Sigmoid colon (tissue), 7 donors: ENCODE data around the gene CENPF. TPM values are rescaled to one million over a fixed set of nuclear protein-coding genes. Genes with fewer than 3 reads are reported as not detected.

ENCODE experiments used
- DNase-seq: peaks from one replicate; pipeline ENCODE4 v3.0.0-alpha.2; 2019
- H3K27ac ChIP-seq, 4 donors: fragments of 200-600 bp; sonication (generic); one replicate each; pipeline ENCODE4 v1.5.1; 2016 to 2019; ENCODE audit warnings: mild to moderate bottlenecking in 1 of 4
- H3K27me3 ChIP-seq, 3 donors: fragments of 200-600 bp; sonication (generic); one replicate each; pipeline ENCODE4 v1.5.1; 2019; ENCODE audit warnings: mild to moderate bottlenecking in 1 of 3
- H3K36me3 ChIP-seq, 4 donors: fragments of 200-600 bp; sonication (generic); one replicate each; pipeline ENCODE4 v1.5.1; 2016 to 2019
- H3K4me1 ChIP-seq, 4 donors: fragments of 200-600 bp; sonication (generic); one replicate each; pipeline ENCODE4 v1.5.1; 2017 to 2019
- H3K4me3 ChIP-seq, 4 donors: fragments of 200-600 bp; sonication (generic); one replicate each; pipeline ENCODE4 v1.5.1; 2017 to 2019; ENCODE audit warnings: mild to moderate bottlenecking in 2 of 4, moderate library complexity in 1 of 4
- H3K9me3 ChIP-seq, 4 donors: fragments of 200-600 bp in 3 of 4; sonication (generic) in 3 of 4; one replicate each; pipeline versions ENCODE4 v1.5.1 to v1.6.1; 2013 to 2019
- EP300 ChIP-seq, 4 donors: sonication (generic); formaldehyde crosslinking; IDR thresholded peaks; one replicate each; pipeline ENCODE4 v1.6.1; 2017; ENCODE audit warnings: antibody characterized with exemption in 4 of 4
- POLR2A ChIP-seq, 2 donors: fragments of 450-650 bp; IDR thresholded peaks; one replicate each; pipeline ENCODE4 v1.6.1; 2016; ENCODE audit warnings: antibody characterized with exemption in 2 of 2, mild to moderate bottlenecking in 2 of 2, moderate library complexity in 2 of 2
- POLR2AphosphoS5 ChIP-seq, 4 donors: sonication (generic); formaldehyde crosslinking; IDR thresholded peaks; one replicate each; pipeline ENCODE4 v1.6.1; 2017; ENCODE audit warnings: antibody characterized with exemption in 4 of 4
- WGBS, 2 donors: extraction: QIAGEN DNeasy Blood & Tissue Kit; methylation state at CpG; one replicate each; pipeline ENCODE4 v1.1.7; 2013; 5-methylcytosine and 5-hydroxymethylcytosine counted together
- intact Hi-C: fragments of 100-400 bp; cut with DNase I; formaldehyde crosslinking; loops from one replicate; pipeline ENCODE4 v1.15.1; 2023
- polyA plus RNA-seq, 3 donors: library from polyadenylated mRNA; stranded (reverse); fragments of 200-250 nt; gene quantifications; one replicate each; pipeline ENCODE4 v1.2.3, GENCODE V29; 2013
- total RNA-seq, 4 donors: library from RNA; depleted of rRNA; stranded (reverse); fragments of >200 nt; gene quantifications; one replicate each; pipeline ENCODE4 v1.1.0, GENCODE V29; 2016
- TF ChIP-seq, protein P1 (sequence below), 4 experiments: fragments of 450-650 bp in 3 of 4; fragments of 200-600 bp in 1 of 4; IDR thresholded peaks; one replicate each; pipeline ENCODE4 v1.5.1; 2016 to 2019; ENCODE audit warnings: antibody characterized with exemption in 4 of 4, mild to moderate bottlenecking in 3 of 4, moderate library complexity in 2 of 4
- donor health status: healthy with polysubstance abuse.
- donor health status: Bipolar disorder and iron deficiency.
- donor health status: healthy.

The CENPF gene
- total and polyA plus RNA-seq, 7 donors = 0.36 to 25.2 (median 1.9) TPM

DNA sequence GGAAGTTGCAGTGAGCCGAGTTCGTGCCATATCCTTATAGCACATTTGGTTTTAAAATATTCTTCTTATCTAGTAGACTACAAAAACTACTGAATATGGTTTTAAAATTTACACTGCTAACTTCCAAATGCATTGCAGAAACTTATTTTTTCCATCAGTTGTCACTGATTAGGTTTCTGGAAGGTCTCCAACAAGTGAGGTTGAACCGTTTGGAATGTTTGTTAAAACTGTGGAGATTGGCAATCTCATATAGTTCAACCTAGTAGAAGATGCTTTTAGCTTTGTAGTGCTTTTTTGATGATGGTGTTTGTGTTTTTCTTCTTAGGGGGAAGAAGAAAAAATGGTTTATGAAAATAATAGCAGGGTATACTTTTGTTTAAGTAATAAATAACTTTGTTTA is 12.9 kb downstream of the CENPF start:
- Histone ChIP-seq H3K36me3 (no peaks in the 10 kb centered on the region), H3K9me3 (no peaks in the 10 kb centered on the region), H3K4me3 (no peak overlapping the region), H3K27me3 (no peaks in the 10 kb centered on the region), H3K27ac (no peak overlapping the region), H3K4me1 (no peaks in the 10 kb centered on the region)
- intact Hi-C loops = no loop called here
- DNase-seq = no peak
- 89 to 93% methylated on average over 3 of the region's 3 CpGs for WGBS, 2 donors
- TF ChIP-seq POLR2A (IDR thresholded peaks at IDR 0.05) (no peak), POLR2AphosphoS5 (IDR thresholded peaks at IDR 0.05) (no peak), EP300 (IDR thresholded peaks at IDR 0.05) (no peak)
- TF ChIP-seq, protein P1, sequence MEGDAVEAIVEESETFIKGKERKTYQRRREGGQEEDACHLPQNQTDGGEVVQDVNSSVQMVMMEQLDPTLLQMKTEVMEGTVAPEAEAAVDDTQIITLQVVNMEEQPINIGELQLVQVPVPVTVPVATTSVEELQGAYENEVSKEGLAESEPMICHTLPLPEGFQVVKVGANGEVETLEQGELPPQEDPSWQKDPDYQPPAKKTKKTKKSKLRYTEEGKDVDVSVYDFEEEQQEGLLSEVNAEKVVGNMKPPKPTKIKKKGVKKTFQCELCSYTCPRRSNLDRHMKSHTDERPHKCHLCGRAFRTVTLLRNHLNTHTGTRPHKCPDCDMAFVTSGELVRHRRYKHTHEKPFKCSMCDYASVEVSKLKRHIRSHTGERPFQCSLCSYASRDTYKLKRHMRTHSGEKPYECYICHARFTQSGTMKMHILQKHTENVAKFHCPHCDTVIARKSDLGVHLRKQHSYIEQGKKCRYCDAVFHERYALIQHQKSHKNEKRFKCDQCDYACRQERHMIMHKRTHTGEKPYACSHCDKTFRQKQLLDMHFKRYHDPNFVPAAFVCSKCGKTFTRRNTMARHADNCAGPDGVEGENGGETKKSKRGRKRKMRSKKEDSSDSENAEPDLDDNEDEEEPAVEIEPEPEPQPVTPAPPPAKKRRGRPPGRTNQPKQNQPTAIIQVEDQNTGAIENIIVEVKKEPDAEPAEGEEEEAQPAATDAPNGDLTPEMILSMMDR (IDR thresholded peaks at IDR 0.05) = no peak

DNA sequence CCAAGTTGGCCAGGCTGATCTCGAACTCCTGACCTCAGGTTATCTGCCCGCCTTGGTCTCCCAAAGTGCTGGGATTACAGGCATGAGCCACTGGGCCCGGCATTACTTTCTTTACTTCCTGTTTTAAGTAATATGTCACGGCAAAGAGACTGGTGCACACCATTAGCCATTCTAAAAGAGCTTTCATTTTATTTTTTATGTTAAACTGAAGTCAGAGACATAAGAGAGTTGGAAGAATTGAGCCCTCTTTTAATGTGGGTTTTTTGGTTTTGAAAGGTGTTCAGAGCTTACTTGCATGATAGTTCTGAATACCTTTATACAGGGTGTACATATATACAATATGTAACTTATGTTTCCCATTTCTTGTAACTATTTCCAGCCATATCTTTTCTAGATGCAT is 14.3 kb downstream of the CENPF start:
- Histone ChIP-seq H3K27me3 (no peaks in the 10 kb centered on the region), H3K36me3 (no peaks in the 10 kb centered on the region), H3K4me3 (no peak overlapping the region), H3K4me1 (no peaks in the 10 kb centered on the region), H3K9me3 (no peaks in the 10 kb centered on the region), H3K27ac (no peak overlapping the region)
- intact Hi-C loops = no loop called here
- 84 to 93% methylated on average over 4 of the region's 4 CpGs for WGBS, 2 donors
- TF ChIP-seq EP300 (IDR thresholded peaks at IDR 0.05) (no peak), POLR2AphosphoS5 (IDR thresholded peaks at IDR 0.05) (no peak), POLR2A (IDR thresholded peaks at IDR 0.05) (no peak)
- TF ChIP-seq, protein P1 (IDR thresholded peaks at IDR 0.05) = no peak
- no peak for DNase-seq

- DNase-seq = no peak
- intact Hi-C loops = no loop called here
- 88 to 94% methylated on average over 6 of the region's 6 CpGs for WGBS, 2 donors
- no peak overlapping the region for H3K4me3 ChIP-seq
- no peaks in the 10 kb centered on the region for H3K36me3 ChIP-seq
- no peaks in the 10 kb centered on the region for H3K27me3 ChIP-seq
- no peak overlapping the region for H3K27ac ChIP-seq
- TF ChIP-seq, protein P1 (IDR thresholded peaks at IDR 0.05) = no peak
- no peak for TF ChIP-seq POLR2A (IDR thresholded peaks at IDR 0.05)
- TF ChIP-seq POLR2AphosphoS5 (IDR thresholded peaks at IDR 0.05) = no peak
- H3K4me1 ChIP-seq = no peaks in the 10 kb centered on the region
- H3K9me3 ChIP-seq = no peaks in the 10 kb centered on the region
Measured at GRCh38 chr1:214617843-214618242, 14.8 kb downstream of the CENPF start.

DNA sequence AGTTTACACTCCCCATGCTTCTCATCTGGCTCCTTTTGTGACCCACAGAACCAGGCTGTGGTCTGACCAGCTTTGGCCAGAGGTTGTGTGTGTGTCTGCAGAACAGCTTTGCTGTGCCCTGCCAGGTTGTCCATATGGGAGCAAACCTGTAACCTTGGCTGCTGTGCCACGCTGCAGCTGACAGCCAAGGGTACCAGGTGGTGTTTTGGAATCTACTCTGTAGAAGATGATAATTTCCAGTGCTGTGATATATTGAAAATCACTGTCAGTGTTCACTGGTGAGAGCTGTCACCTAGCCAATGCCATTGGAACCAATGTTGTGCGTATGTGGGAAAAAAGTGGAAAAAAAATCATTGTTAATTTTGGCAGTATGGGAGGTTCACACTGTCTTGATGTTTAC is 18.2 kb downstream of the CENPF start:
- DNase-seq = no peak
- no peak for TF ChIP-seq POLR2A (IDR thresholded peaks at IDR 0.05)
- TF ChIP-seq POLR2AphosphoS5 (IDR thresholded peaks at IDR 0.05) = no peak
- no peak for TF ChIP-seq EP300 (IDR thresholded peaks at IDR 0.05)
- no peaks in the 10 kb centered on the region for H3K4me1 ChIP-seq
- intact Hi-C loops = no loop called here
- H3K9me3 ChIP-seq = no peaks in the 10 kb centered on the region
- H3K27ac ChIP-seq = no peak overlapping the region
- WGBS, 2 donors = 98 to 100% methylated on average over 2 of the region's 2 CpGs
- H3K27me3 ChIP-seq = no peaks in the 10 kb centered on the region
- no peaks in the 10 kb centered on the region for H3K36me3 ChIP-seq
- H3K4me3 ChIP-seq = no peak overlapping the region

DNA sequence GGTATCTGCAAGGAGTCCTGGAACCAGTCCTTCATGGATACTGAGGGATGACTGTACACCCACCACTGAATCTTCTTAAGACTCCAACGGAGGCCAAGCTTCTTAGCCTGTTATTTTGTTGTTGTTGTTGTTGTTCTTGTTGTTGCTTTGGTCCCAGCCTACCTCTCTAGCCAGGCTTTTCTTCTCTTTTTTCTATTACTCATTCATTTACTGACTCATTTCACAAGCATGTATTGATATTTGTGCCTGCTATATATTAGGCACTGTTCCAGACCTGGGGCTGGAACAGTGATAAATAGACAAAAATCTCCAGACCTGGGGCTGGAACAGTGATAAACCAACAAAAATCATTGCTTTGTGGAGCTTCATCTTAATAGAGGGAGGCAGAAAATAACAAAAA is 20.4 kb downstream of the CENPF start:
- Histone ChIP-seq H3K4me1 (no peaks in the 10 kb centered on the region), H3K9me3 (no peaks in the 10 kb centered on the region), H3K27ac (no peak overlapping the region), H3K4me3 (no peak overlapping the region), H3K27me3 (no peaks in the 10 kb centered on the region), H3K36me3 (no peaks in the 10 kb centered on the region)
- no peak for DNase-seq
- 80 to 94% methylated on average over 1 of the region's 1 CpG for WGBS, 2 donors
- no peak for TF ChIP-seq EP300 (IDR thresholded peaks at IDR 0.05)
- TF ChIP-seq POLR2A (IDR thresholded peaks at IDR 0.05) = no peak
- TF ChIP-seq, protein P1 (IDR thresholded peaks at IDR 0.05) = no peak
- no peak for TF ChIP-seq POLR2AphosphoS5 (IDR thresholded peaks at IDR 0.05)
- intact Hi-C loops = no loop called here
